ENCODE measurements around the gene PPARD.

DNA sequence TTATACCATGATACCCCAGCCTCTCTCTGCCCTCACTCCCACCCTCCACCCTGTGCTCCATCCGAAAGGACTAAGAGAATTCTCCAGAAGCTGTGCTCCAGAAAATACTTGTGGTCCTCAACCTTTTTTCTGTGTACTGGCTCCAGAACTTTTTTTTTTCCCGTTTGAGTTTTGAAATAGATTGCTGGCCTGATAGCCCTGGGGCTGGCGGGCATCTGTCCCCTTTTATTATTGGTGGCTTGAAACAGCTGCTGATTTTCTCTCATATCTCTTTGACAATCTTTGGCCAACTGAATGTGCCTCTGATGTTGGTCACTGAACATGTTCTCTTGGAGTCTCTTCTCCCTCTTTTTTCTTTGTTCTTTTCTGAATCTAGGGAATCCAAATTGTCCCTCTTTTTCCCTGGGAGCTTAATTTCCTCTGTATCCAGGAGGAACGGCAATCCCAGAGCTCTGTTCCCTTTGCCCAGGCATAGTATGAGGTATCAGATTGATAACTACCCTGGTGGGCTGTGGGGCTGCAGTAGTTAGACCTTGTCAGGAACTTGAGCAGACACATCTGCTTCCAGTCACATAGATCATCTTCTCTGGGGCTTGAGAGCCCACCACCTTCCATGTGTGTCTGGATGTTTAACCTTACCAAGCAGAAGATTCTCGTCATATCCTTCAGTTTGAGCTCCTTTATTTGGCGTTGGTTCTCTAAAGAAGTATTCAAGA is 1.6 kb downstream of the PPARD start:
- TF ChIP-seq ZNF274 (IDR thresholded peaks at IDR 0.05; ENCODE audit: low read depth, low read length) (no peak), SUZ12 (IDR thresholded peaks at IDR 0.05; ENCODE audit: extremely low read depth, insufficient read depth, insufficient read length) (no peak)
